ENCODE measurements around the gene RASAL1. TPM values are rescaled to one million over a fixed set of nuclear protein-coding genes. Genes with fewer than 3 reads are reported as not detected.
A peak's percentile ranks its signal among the peaks of the same experiment; 100 is the strongest.
"Not testable (repeated sequence)": the region's sequence is repeated elsewhere in the genome, so short reads cannot be mapped to it uniquely, and the experiment has no call there.

The RASAL1 gene
- total RNA-seq, 2 donors from 2014 or later = 0.15 to 0.89 TPM

GRCh38 chr12:113130457-113131135, 5.0 kb downstream of the RASAL1 start:
- DNase-seq = no peak
- Mint-ChIP-seq H3K27me3 (no peaks in the 10 kb centered on the region), H3K4me1 (peaks cover 14% of the 10 kb centered on the region), H3K4me3 (no peak overlapping the region), H3K27ac (no peak overlapping the region), H3K36me3 (ENCODE audit: low read depth) (peaks cover 2% of the 10 kb centered on the region)
- ATAC-seq = peak; percentile 23
- no peaks in the 10 kb centered on the region for H3K9me3 ChIP-seq (ENCODE audit: control insufficient read depth, low read length, poor library complexity, severe bottlenecking)

- no peak for DNase-seq
- Mint-ChIP-seq H3K36me3 (ENCODE audit: low read depth) (peaks cover 2% of the 10 kb centered on the region), H3K4me3 (no peak overlapping the region), H3K27me3 (no peaks in the 10 kb centered on the region), H3K4me1 (peaks cover 10% of the 10 kb centered on the region), H3K27ac (no peak overlapping the region)
- ATAC-seq = no peak
- H3K9me3 ChIP-seq (ENCODE audit: control insufficient read depth, low read length, poor library complexity, severe bottlenecking) = no peaks in the 10 kb centered on the region
These were observed 5.7 kb downstream of the RASAL1 start for GRCh38 chr12:113129664-113130456.

- H3K9me3 ChIP-seq (ENCODE audit: control insufficient read depth, low read length, poor library complexity, severe bottlenecking) = no peaks in the 10 kb centered on the region
- Mint-ChIP-seq H3K4me1 (peaks cover 10% of the 10 kb centered on the region), H3K4me3 (no peak overlapping the region), H3K27me3 (no peaks in the 10 kb centered on the region), H3K36me3 (ENCODE audit: low read depth) (peaks cover 2% of the 10 kb centered on the region), H3K27ac (no peak overlapping the region)
- ATAC-seq = peak; percentile 25
- DNase-seq = no peak
These were observed 6.5 kb downstream of the RASAL1 start for GRCh38 chr12:113128802-113129663.

- no peak for ATAC-seq
- no peak overlapping the region for H3K27ac Mint-ChIP-seq
- H3K4me1 Mint-ChIP-seq = peaks cover 10% of the 10 kb centered on the region
- no peaks in the 10 kb centered on the region for H3K27me3 Mint-ChIP-seq
- H3K9me3 ChIP-seq (ENCODE audit: control insufficient read depth, low read length, poor library complexity, severe bottlenecking) = no peaks in the 10 kb centered on the region
- H3K36me3 Mint-ChIP-seq (ENCODE audit: low read depth) = peaks cover 4% of the 10 kb centered on the region
- no peak overlapping the region for H3K4me3 Mint-ChIP-seq
- no peak for DNase-seq
These were observed 7.8 kb downstream of the RASAL1 start for GRCh38 chr12:113127791-113128199.

GRCh38 chr12:113120670-113121370, 14.7 kb downstream of the RASAL1 start:
- H3K4me1 Mint-ChIP-seq = no peaks in the 10 kb centered on the region
- DNase-seq (no peak), ATAC-seq (no peak)
- H3K27me3 Mint-ChIP-seq = peaks cover 11% of the 10 kb centered on the region
- no peak overlapping the region for H3K27ac Mint-ChIP-seq
- H3K9me3 ChIP-seq (ENCODE audit: control insufficient read depth, low read length, poor library complexity, severe bottlenecking) = no peaks in the 10 kb centered on the region
- peaks cover 2% of the 10 kb centered on the region for H3K36me3 Mint-ChIP-seq (ENCODE audit: low read depth)
- H3K4me3 Mint-ChIP-seq = no peak overlapping the region

GRCh38 chr12:113119980-113120669, 15.4 kb downstream of the RASAL1 start:
- ATAC-seq (no peak), DNase-seq (no peak)
- H3K4me1 Mint-ChIP-seq = no peaks in the 10 kb centered on the region
- peaks cover 2% of the 10 kb centered on the region for H3K36me3 Mint-ChIP-seq (ENCODE audit: low read depth)
- H3K9me3 ChIP-seq (ENCODE audit: control insufficient read depth, low read length, poor library complexity, severe bottlenecking) = no peaks in the 10 kb centered on the region
- H3K27me3 Mint-ChIP-seq = peaks cover 11% of the 10 kb centered on the region
- no peak overlapping the region for H3K4me3 Mint-ChIP-seq
- no peak overlapping the region for H3K27ac Mint-ChIP-seq

GRCh38 chr12:113118142-113118541, 17.4 kb downstream of the RASAL1 start:
- peaks cover 11% of the 10 kb centered on the region for H3K27me3 Mint-ChIP-seq

GRCh38 chr12:113117684-113118083, 17.9 kb downstream of the RASAL1 start:
- DNase-seq; H3K9me3 ChIP-seq (ENCODE audit: control insufficient read depth, low read length, poor library complexity, severe bottlenecking); H3K36me3 Mint-ChIP-seq (ENCODE audit: low read depth); ATAC-seq; H3K4me3 Mint-ChIP-seq; H3K27ac Mint-ChIP-seq; H3K4me1 Mint-ChIP-seq: not testable (repeated sequence)
- H3K27me3 Mint-ChIP-seq = peaks cover 11% of the 10 kb centered on the region

More at GRCh38 chr12:113118142-113118541, 17.4 kb downstream of the RASAL1 start:
- ATAC-seq = no peak
- no peak for DNase-seq
- peaks cover under 1% of the 10 kb centered on the region for H3K36me3 Mint-ChIP-seq (ENCODE audit: low read depth)
- H3K27ac Mint-ChIP-seq = no peak overlapping the region
- H3K4me3 Mint-ChIP-seq = no peak overlapping the region
- H3K4me1 Mint-ChIP-seq = no peaks in the 10 kb centered on the region
- no peaks in the 10 kb centered on the region for H3K9me3 ChIP-seq (ENCODE audit: control insufficient read depth, low read length, poor library complexity, severe bottlenecking)

- Mint-ChIP-seq H3K36me3 (ENCODE audit: low read depth) (no peaks in the 10 kb centered on the region), H3K27me3 (peaks cover 6% of the 10 kb centered on the region), H3K4me1 (no peaks in the 10 kb centered on the region), H3K4me3 (no peak overlapping the region), H3K27ac (no peak overlapping the region)
- ATAC-seq (no peak), DNase-seq (no peak)
- no peaks in the 10 kb centered on the region for H3K9me3 ChIP-seq (ENCODE audit: control insufficient read depth, low read length, poor library complexity, severe bottlenecking)
These were observed 18.7 kb downstream of the RASAL1 start for GRCh38 chr12:113116875-113117274.

GRCh38 chr12:113115455-113116126, 20.0 kb downstream of the RASAL1 start:
- Mint-ChIP-seq H3K4me1 (no peaks in the 10 kb centered on the region), H3K36me3 (ENCODE audit: low read depth) (no peaks in the 10 kb centered on the region), H3K27me3 (peaks cover 6% of the 10 kb centered on the region), H3K4me3 (no peak overlapping the region), H3K27ac (no peak overlapping the region)
- H3K9me3 ChIP-seq (ENCODE audit: control insufficient read depth, low read length, poor library complexity, severe bottlenecking) = no peaks in the 10 kb centered on the region
- no peak for DNase-seq
- no peak for ATAC-seq

GRCh38 chr12:113114447-113115178, 20.9 kb downstream of the RASAL1 start:
- no peaks in the 10 kb centered on the region for H3K9me3 ChIP-seq (ENCODE audit: control insufficient read depth, low read length, poor library complexity, severe bottlenecking)
- ATAC-seq = no peak
- no peak overlapping the region for H3K4me3 Mint-ChIP-seq
- no peak overlapping the region for H3K27ac Mint-ChIP-seq
- H3K27me3 Mint-ChIP-seq = no peaks in the 10 kb centered on the region
- peaks cover 3% of the 10 kb centered on the region for H3K4me1 Mint-ChIP-seq
- H3K36me3 Mint-ChIP-seq (ENCODE audit: low read depth) = no peaks in the 10 kb centered on the region
- DNase-seq = no peak

Data from T-helper 17 cell (primary cell).